H9 (cell line): Measurements from ENCODE around the gene HAL. TPM values are rescaled to one million over a fixed set of nuclear protein-coding genes. Genes with fewer than 3 reads are reported as not detected.

Experiments used
- DNase-seq: peaks from one replicate; pipeline ENCODE4 v3.0.0-alpha.2; 2017
- H2AFZ ChIP-seq: one replicate; pipeline ENCODE4 v1.6.1; 2013; ENCODE audit warnings: mild to moderate bottlenecking, low read length, control low read depth, moderate library complexity
- H2AK5ac ChIP-seq: 2 replicates; pipeline ENCODE4 v1.6.1; 2013; ENCODE audit warnings: low read length, control low read depth, mixed read lengths; ENCODE audit not compliant: insufficient read length
- H2BK120ac ChIP-seq: one replicate; pipeline ENCODE4 v1.6.1; 2013; ENCODE audit warnings: low read depth, mild to moderate bottlenecking, low read length, control low read depth, inconsistent platforms; ENCODE audit not compliant: poor library complexity, severe bottlenecking
- H2BK12ac ChIP-seq: 2 replicates; pipeline ENCODE4 v1.6.1; 2013; ENCODE audit warnings: low read length, control low read depth, mixed read lengths, low read depth; ENCODE audit not compliant: insufficient read length
- H2BK15ac ChIP-seq: 2 replicates; pipeline ENCODE4 v1.6.1; 2013; ENCODE audit warnings: low read depth, low read length, control low read depth
- H2BK20ac ChIP-seq: one replicate; pipeline ENCODE4 v1.6.1; 2013; ENCODE audit warnings: low read depth, mild to moderate bottlenecking, low read length, control low read depth, inconsistent platforms; ENCODE audit not compliant: poor library complexity, severe bottlenecking
- H2BK5ac ChIP-seq: 2 replicates; pipeline ENCODE4 v1.6.1; 2013; ENCODE audit warnings: low read length, control low read depth, mixed read lengths; ENCODE audit not compliant: insufficient read length
- H3K14ac ChIP-seq: 2 replicates; pipeline ENCODE4 v1.6.1; 2013; ENCODE audit warnings: low read length, control low read depth; ENCODE audit not compliant: insufficient read depth
- H3K18ac ChIP-seq: 2 replicates; pipeline ENCODE4 v1.6.1; 2013; ENCODE audit warnings: low read depth, mild to moderate bottlenecking, mixed read lengths, low read length, control low read depth; ENCODE audit not compliant: insufficient read length
- H3K23ac ChIP-seq: 2 replicates; pipeline ENCODE4 v1.6.1; 2013; ENCODE audit warnings: low read length, control low read depth, mixed read lengths, low read depth; ENCODE audit not compliant: insufficient read length
- H3K23me2 ChIP-seq: 2 replicates; pipeline ENCODE4 v1.6.1; 2013; ENCODE audit warnings: low read depth, mild to moderate bottlenecking, mixed read lengths, low read length, control low read depth; ENCODE audit not compliant: insufficient read length, poor library complexity, severe bottlenecking
- H3K27ac ChIP-seq: 2 replicates; pipeline ENCODE4 v1.5.1; 2013; ENCODE audit warnings: low read length, control low read depth, mixed read lengths, low read depth; ENCODE audit not compliant: insufficient read length
- H3K27me3 ChIP-seq: 2 replicates; pipeline ENCODE4 v1.6.1; 2013; ENCODE audit warnings: low read length, control low read depth, inconsistent platforms; ENCODE audit not compliant: insufficient read depth
- H3K4ac ChIP-seq: 2 replicates; pipeline ENCODE4 v1.6.1; 2013; ENCODE audit warnings: low read depth, mild to moderate bottlenecking, control low read depth, inconsistent platforms, low read length, moderate library complexity
- H3K4me1 ChIP-seq: 2 replicates; pipeline ENCODE4 v1.6.1; 2013; ENCODE audit warnings: low read length, control low read depth, inconsistent platforms; ENCODE audit not compliant: insufficient read depth
- H3K4me2 ChIP-seq: 2 replicates; pipeline ENCODE4 v1.6.1; 2013; ENCODE audit warnings: low read length, control low read depth, mixed read lengths; ENCODE audit not compliant: insufficient read length, insufficient read depth
- H3K56ac ChIP-seq: 2 replicates; pipeline ENCODE4 v1.6.1; 2013; ENCODE audit warnings: low read depth, mild to moderate bottlenecking, mixed read lengths, low read length, control low read depth; ENCODE audit not compliant: insufficient read length
- H3K79me1 ChIP-seq: 2 replicates; pipeline ENCODE4 v1.6.1; 2013; ENCODE audit warnings: low read depth, mild to moderate bottlenecking, moderate library complexity, low read length, control low read depth, inconsistent platforms; ENCODE audit not compliant: insufficient read depth, poor library complexity, severe bottlenecking
- H3K79me2 ChIP-seq: 2 replicates; pipeline ENCODE4 v1.6.1; 2013; ENCODE audit warnings: low read length, control low read depth, inconsistent platforms; ENCODE audit not compliant: insufficient read depth
- H3K9ac ChIP-seq: 2 replicates; pipeline ENCODE4 v1.6.1; 2013; ENCODE audit warnings: low read length, control low read depth, mixed read lengths; ENCODE audit not compliant: insufficient read length; ENCODE audit errors: extremely low read depth
- H3K9me3 ChIP-seq: one replicate; pipeline ENCODE4 v1.6.1; 2013; ENCODE audit warnings: low read depth, low read length, inconsistent platforms; ENCODE audit not compliant: control insufficient read depth
- H3T11ph ChIP-seq: one replicate; pipeline ENCODE4 v1.6.1; 2013; ENCODE audit warnings: mild to moderate bottlenecking, low read length, control low read depth, inconsistent platforms
- H4K20me1 ChIP-seq: one replicate; pipeline ENCODE4 v1.6.1; 2013; ENCODE audit not compliant: control insufficient read depth, insufficient read length, insufficient read depth
- H4K5ac ChIP-seq: 2 replicates; pipeline ENCODE4 v1.6.1; 2013; ENCODE audit warnings: low read depth, mild to moderate bottlenecking, mixed read lengths, low read length, control low read depth; ENCODE audit not compliant: insufficient read length
- H4K8ac ChIP-seq: replicated peaks from 2 replicates; pipeline ENCODE4 v1.6.1; 2013; ENCODE audit warnings: low read length, control low read depth, mixed read lengths, low read depth; ENCODE audit not compliant: insufficient read length
- H4K91ac ChIP-seq: 2 replicates; pipeline ENCODE4 v1.6.1; 2013; ENCODE audit warnings: low read depth, mild to moderate bottlenecking, moderate library complexity, mixed read lengths, low read length, control low read depth; ENCODE audit not compliant: insufficient read length
- H3K27ac Mint-ChIP-seq, 3 experiments: 2 replicates in 2 of 3; 3 replicates in 1 of 3; pipeline ENCODE4 v1.8.0; 2020 to 2021; ENCODE audit warnings: mixed read lengths in 3 of 3, mild to moderate bottlenecking in 1 of 3, moderate library complexity in 1 of 3
- H3K27me3 Mint-ChIP-seq: 2 replicates; pipeline ENCODE4 v1.8.0; 2021; ENCODE audit warnings: low read depth, mild to moderate bottlenecking, moderate library complexity, mixed read lengths
- H3K36me3 Mint-ChIP-seq, 3 experiments: 2 replicates in 2 of 3; 3 replicates in 1 of 3; pipeline ENCODE4 v1.8.0; 2020 to 2021; ENCODE audit warnings: low read depth in 3 of 3, mixed read lengths in 3 of 3; ENCODE audit not compliant: insufficient read depth in 1 of 3
- H3K4me1 Mint-ChIP-seq, 2 experiments: 2 replicates each; pipeline ENCODE4 v1.8.0; 2020; ENCODE audit warnings: mixed read lengths in 2 of 2
- H3K4me3 Mint-ChIP-seq, 2 experiments: 2 replicates in 1 of 2; 3 replicates in 1 of 2; pipeline ENCODE4 v1.8.0; 2020 to 2021; ENCODE audit warnings: mild to moderate bottlenecking in 2 of 2, mixed read lengths in 2 of 2, moderate library complexity in 1 of 2
- H3K9me3 Mint-ChIP-seq, 2 experiments: 2 replicates in 1 of 2; 3 replicates in 1 of 2; pipeline ENCODE4 v1.8.0; 2020; ENCODE audit warnings: mild to moderate bottlenecking in 2 of 2, mixed read lengths in 2 of 2, moderate library complexity in 1 of 2
- CTCF ChIP-seq: fragments of 200-600 bp; sonication (generic); conservative IDR thresholded peaks from 3 replicates; pipeline ENCODE4 v1.8.0; 2021; ENCODE audit warnings: antibody characterized with exemption, mild to moderate bottlenecking
- WGBS: extraction: QIAGEN DNeasy Blood & Tissue Kit; methylation state at CpG from one replicate; pipeline ENCODE4 v1.1.7; 2013; ENCODE audit warnings: missing lambda C conversion rate, low lambda C conversion rate, mixed read lengths; ENCODE audit not compliant: insufficient read length; ENCODE audit errors: extremely low coverage; 5-methylcytosine and 5-hydroxymethylcytosine counted together
- total RNA-seq: library from RNA; stranded (reverse); gene quantifications from 2 replicates; pipeline ENCODE4 v1.2.1, GENCODE V29; 2021

HAL gene
- total RNA-seq, 1 experiment from 2014 or later, result 0.35 TPM

- TF ChIP-seq CTCF, result no peak
- H2BK15ac ChIP-seq, result no peak overlapping the region
- DNase-seq, result no peak
Measured at GRCh38 chr12:95994476-95994875, 1.7 kb downstream of the HAL start.

More at GRCh38 chr12:95994476-95994875, 1.7 kb downstream of the HAL start:
- no peak overlapping the region for H3K4me3 Mint-ChIP-seq
- Histone ChIP-seq H3T11ph (no peak overlapping the region), H2AK5ac (no peak overlapping the region), H3K56ac (no peak overlapping the region), H3K27ac (no peak overlapping the region), H3K79me1 (no peaks in the 10 kb centered on the region), H2AFZ (no peak overlapping the region), H3K9ac (no peak overlapping the region), H2BK20ac (no peak overlapping the region), H2BK120ac (no peak overlapping the region), H3K4me1 (peaks cover 4% of the 10 kb centered on the region; the same call in 1 of the 2 replicates), H3K14ac (no peak overlapping the region), H3K18ac (no peak overlapping the region), H3K4me2 (no peak overlapping the region), H4K8ac (no peak overlapping the region), H3K23ac (no peak overlapping the region), H4K20me1 (no peaks in the 10 kb centered on the region), H3K79me2 (no peaks in the 10 kb centered on the region), H3K9me3 (no peaks in the 10 kb centered on the region), H3K27me3 (no peaks in the 10 kb centered on the region), H3K4ac (no peak overlapping the region), H4K5ac (no peak overlapping the region), H3K23me2 (no peaks in the 10 kb centered on the region), H2BK5ac (no peak overlapping the region), H2BK12ac (no peak overlapping the region), H4K91ac (no peak overlapping the region)
- no CpG with 5 or more reads among the region's 5 CpGs for WGBS
- H3K27me3 Mint-ChIP-seq, result no peaks in the 10 kb centered on the region; the same call in 1 of the 2 replicates
- no peaks in the 10 kb centered on the region for H3K36me3 Mint-ChIP-seq
- no peak overlapping the region for H3K27ac Mint-ChIP-seq
- peaks cover 18 to 19% of the 10 kb centered on the region in 2 experiments for H3K4me1 Mint-ChIP-seq
- no peaks in the 10 kb centered on the region for H3K9me3 Mint-ChIP-seq
